Stimulated activated CD4-positive, alpha-beta T cell treated with anti-CD3 and anti-CD28 coated beads, Interleukin-4, amount 100 ng/mL, for 48 hours (primary cell): Measurements from ENCODE around the gene MRPS24.
"Not testable (repeated sequence)": the region's sequence is repeated elsewhere in the genome, so short reads cannot be mapped to it uniquely, and the experiment has no call there.

ENCODE experiments used
- DNase-seq, 2 donors: peaks; one replicate each; pipeline ENCODE4 v3.0.0-alpha.2; 2020; ENCODE audit warnings: low read depth in 2 of 2

MRPS24 gene

DNA sequence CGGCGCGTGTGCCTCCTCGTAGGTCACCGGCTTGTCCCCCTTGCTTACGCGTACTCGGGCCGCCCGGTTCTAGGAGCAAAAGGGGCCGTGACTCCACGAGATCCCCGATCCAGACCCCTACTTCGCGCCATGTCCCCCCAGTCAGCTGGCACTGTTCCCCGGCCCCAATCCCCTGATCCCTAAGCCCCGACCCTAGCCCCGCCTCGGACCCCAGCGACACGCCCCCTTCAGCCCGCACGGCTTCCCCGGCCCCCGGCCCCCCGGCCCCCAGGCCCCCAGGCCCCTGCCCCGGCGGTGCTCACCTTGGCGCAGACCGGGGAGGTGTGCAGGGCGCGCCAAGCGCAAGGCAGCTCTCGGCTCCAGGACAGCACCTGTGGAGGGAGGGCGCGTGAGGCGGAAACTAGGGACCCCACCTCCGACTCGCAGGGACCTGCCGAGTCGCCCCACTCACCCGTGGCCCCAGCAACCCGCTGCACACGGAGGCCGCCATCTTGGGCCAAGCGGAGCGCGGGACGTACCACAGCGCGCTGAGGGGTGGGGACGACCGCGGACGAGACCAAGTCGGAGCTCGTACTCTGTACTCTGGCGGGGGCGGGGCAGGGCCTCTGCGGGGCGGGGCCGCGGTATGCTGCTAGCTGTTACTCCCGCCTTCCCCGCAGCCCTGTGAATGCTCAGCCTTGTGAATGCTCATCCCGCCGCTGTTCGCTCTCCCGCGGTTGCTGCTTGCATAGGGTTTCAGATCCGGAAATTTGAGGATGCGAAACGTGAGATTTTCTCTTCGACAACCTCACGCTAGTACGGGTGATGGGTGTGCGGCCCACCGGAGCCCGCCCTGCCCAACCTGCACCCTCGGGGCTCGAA is at the start of gene MRPS24:
Gene MRPS24 (minus strand): TSS at position 512 of the 861 bp plus-strand sequence. CDS start 22 bp downstream, at position 490.
- peak; percentile 96 to 97 for DNase-seq

DNA sequence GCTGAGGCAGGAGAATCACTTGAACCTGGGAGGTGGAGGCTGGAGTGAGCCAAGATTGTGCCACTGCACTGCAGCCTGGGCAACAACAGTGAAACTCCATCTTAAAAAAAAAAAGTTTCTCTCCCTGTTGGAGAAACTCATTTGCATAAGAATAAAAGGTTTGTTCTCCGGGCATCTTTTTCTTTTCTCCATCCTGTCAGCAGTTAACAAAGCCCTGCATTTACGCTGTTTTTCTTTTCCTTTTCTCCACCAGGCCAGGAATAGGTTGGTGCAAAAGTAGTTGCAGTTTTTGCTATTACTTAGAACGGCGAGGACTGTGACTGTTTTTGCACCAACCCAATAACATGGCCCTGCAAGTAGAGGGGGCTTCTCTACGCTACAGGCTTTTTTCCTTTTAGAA is 46.6 kb upstream of the MRPS24 start:
- no peak for DNase-seq

DNA sequence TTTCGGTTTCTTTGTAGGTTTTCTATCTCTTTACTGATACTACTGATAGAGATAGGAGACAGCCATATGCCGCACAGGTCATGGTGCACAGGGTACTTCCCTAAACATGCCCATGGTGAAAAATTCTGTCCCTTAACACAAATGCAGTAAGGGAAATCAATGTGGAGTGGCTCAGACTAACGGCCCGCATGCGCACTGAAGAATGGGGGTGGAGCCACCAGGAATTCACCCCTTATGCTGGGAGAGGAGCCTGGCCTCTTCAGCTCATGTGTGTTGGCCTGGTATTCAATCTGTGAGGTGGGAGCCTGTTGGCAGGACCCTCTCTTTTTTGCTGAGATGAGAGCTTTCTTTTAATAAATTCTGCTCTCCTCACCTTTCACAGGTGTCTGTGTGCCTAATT is 45.5 kb upstream of the MRPS24 start:
- DNase-seq = no peak

DNA sequence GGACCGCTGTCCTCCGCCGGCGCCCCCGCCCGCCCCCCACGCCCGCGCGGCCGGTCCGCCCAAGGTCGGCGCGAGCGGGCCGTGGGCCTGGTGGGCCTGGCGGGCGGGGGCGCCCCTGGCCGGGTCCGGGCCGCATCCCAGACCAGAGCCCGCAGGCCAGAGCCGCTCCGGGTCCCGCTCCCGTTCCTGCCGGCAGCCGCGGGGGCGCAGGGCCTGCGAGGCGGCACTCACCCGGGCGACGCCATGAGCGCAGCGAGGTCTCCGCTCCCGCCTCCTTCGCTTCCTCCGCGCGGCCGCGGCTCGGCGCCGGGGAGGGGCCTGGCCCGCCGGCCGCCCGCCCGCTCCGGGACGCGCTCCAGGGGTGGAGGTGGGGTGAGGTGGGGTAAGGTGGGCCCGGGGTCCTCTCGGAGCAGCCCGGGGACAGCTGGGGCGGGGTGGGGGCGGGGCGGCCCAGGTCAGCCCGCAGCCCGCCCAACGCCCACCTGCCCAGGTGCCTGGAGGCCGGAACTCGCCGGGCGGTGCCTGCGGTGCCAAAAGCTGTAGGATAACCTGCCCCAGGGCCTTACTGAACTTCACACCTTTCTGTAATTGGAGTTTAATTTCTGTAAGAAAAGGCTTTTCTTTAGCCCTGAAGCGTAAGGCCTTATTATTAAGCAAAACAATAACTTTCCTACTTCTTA is 37.2 kb upstream of the MRPS24 start, which contains the start of gene URGCP:
Gene URGCP (minus strand): TSS at position 266 of the 680 bp plus-strand sequence. CDS start 21 bp downstream, at position 245.
- DNase-seq = peak; percentile 44 to 49

DNA sequence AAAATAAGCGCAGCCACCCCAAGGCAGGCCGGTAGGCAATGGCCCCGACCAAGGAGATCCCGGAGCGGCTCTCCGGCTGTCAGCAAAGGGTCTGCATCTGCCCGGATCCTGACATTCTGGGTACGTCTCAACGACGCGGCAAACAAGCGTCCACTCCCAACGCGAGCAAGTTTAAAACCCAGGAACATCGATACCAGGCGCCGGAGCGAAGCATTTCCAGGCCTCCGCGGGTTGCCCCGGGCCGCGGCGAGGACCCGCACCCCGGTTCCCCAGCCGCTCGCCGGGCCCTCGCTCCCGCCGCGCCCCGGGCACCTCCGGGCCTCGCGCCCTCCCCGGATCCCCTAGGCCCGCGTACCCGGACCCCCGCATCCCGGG is 36.6 kb upstream of the MRPS24 start:
- no peak for DNase-seq

DNA sequence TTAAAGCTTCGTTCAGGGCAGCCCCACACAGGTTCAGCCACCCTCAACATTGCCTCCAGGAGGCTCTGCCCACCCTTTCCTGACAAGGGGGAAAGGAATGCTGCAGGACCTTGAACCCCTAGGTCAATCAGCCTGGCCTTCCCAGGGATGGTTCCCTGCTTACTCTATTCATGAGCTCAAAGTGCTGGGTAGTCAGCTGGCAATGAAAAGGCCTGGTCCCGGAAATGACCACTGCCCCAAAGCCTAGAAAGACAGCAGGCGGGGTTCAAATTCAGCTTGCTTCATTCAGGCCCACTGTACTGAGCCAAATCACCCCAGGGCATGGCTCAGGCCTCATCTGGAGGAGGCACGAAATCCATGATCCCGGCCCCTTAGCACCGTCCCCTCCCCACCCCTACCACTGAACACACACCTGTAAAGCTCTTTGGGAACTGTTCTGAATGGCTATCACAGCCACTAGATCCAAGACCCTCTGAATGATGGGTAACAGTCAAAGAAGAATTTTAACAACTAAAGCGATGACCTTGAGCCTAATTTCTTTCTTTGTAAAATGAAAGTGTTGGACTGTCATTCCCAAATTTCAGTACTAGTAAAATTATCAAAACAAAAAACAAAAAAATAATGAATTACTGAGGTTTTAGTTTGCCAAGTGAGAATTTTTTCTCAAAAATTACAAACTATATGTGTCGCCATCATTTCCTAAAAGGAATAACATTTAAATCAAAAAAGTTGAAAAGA is 36.1 kb upstream of the MRPS24 start:
- DNase-seq = no peak

GRCh38 chr7:43904533-43905208 is 35.4 kb upstream of the MRPS24 start:
- no peak for DNase-seq

DNA sequence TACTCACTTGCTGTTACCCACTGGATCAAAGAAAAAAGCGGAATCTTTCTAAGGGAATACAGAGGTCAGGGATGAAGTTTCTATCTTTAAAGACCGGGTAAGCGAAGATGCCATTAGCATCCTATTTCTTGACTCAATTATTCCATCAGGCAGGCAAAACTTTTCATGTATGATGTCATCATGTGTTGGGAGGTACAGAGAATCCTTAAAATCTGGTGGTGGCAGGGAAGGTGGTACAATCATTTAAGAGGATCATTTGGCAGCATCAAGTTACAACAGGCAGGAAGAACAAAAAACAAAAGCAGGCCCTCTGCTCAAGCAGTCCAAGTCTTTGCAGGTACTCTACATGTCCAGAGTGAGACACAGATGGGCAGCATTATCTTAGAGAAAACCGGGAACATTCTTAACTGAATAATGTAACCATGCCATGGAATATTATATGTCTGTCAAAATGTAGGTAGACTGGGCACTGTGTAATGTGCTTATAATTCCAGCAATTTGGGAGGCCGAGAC is 33.3 kb upstream of the MRPS24 start:
- no peak for DNase-seq

DNA sequence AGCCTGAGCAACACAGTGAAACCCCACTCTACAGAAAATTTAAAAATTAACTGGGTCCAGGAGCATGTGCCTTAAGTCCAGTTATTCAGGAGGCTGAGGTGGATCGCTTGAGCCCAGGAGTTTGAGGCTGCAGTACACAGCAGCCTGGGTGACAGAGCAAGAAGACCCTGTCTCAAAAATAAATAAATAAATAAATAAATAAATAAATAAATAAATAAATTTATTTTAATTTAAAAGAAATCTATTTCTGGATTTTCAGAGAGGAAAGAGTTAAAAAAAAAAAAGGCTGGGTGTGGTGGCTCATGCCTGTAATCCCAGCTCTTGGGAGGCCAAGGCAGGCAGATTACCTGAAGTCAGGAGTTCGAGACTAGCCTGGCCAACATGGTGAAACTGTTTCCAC is 29.3 kb upstream of the MRPS24 start:
- DNase-seq = not testable (repeated sequence)

DNA sequence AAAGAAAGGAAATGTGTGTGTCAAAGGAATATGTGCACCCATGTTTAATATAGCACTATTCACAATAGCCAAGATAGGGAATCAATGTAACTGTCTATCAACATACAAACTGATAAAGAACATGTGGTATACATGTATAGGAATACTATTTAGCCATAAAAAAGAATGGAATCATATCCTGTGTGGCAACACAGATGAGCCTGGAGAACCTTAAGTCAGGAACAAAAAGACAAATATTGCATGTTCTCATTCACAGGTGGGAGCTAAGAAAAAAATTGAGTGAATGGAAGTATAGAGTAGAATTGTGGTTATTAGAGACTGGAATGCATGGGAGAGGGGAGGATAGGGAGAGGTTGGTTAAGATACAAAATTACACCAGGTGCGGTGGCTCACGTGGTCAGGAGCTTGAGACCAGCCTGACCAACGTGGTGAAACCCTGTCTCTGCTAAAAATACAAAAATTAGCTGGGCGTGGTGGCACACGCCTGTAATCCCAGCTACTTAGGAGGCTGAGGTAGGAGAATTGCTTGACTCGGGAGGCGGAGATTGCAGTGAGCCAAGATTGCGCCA is 26.6 kb upstream of the MRPS24 start:
- DNase-seq = no peak

DNA sequence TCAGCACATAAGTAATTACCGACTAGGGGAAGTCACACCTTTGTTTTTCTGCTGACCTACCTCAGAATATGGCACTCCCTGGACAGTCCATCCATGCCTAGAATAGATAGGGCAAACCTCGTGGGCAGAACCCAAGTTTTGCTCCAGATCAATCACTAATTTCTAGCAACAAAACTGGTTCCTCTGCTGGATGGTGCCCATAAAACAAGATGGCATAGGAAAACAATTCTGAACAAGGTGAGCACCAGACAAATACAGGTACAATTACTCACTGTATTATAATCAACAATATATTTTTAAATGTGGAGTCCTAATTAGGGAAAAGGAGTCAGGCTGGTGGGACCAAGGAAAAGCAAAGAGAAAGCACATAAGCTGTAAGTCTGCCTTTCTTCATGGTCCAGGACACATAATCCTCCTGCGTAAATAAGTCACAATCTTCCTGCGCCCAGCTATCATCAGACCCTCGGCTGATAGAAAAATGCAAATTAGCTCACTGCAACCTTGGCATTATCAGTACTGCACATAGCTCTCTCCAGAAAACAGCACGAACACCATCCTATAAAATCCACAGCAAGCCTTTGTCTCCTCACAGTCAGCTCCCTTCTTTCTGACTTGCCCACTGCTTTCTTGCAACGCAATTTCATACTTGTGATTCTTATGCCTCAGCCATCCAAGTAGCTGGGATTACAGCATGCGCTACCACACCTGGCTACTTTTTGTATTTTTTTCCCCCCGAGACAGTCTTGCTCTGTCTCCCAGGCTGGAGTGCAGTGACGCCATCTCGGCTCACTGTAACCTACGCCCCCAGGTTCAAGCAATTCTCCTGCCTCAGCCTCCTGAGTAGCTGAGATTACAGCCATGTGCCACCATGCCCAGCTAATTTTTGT is 22.0 kb upstream of the MRPS24 start:
- no peak for DNase-seq

DNA sequence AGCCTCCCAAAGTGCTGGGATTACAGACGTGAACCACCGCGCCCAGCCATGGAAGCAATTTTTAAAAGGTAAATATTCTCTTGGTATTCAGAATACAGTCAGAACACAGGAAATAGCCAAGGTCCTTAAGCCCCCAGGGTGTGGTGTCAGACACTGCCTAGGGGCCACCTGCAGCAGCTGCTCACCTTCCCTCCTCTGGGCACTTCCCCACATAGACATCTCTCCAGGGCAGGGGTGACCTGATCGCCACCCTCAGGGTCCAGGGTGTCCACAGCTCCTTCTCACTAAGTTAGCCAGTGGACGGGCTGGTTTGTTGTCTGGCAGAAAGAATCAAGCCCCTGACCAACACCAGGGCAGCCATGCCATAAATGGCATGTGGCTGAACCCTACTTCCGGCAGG is 21.2 kb upstream of the MRPS24 start:
- DNase-seq = no peak

DNA sequence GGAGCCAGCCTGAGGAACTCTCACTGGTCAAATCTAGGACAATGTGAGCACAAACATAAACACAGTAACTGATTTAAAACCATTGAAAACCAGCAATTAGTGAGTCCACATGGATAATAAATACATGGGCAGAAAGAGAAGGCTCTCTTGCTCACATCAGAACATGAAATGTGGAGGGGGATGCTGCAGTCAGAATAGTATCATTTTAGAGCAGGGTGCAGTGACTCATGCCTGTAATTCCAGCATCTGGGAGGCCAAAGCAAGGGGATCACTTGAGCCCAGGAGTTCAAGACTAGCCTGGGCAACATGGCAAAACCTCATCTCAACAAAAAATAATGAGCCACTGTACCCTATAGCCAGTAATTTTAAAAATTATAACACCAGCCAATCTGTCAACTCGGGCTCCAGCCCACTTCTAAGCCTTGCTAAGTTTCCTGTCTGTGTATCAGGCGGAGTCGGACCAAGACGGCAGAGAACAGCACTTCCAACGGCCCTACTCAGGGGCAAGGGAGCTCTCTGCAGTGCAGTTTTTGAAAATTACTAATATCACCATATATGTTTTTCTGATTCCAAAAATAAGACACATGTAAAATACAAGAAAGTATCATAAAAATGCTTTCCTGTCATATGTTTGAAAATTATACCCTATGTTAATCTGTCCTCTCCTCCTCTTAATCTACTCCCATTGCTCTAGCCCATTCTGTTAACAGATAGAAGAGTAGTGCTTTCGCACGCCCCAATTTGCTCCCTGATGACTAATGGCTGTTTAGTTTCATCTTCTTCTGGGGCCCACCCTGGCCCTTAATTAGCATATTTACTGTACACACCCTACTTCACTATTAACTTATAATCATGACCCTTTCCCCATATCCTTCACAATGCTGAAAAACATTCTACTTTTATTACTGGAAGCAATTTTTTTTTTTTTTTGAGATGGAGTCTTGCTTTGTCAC is 20.0 kb upstream of the MRPS24 start:
- no peak for DNase-seq

- DNase-seq = no peak
Observed at GRCh38 chr7:43884617-43885016, 15.3 kb upstream of the MRPS24 start.

DNA sequence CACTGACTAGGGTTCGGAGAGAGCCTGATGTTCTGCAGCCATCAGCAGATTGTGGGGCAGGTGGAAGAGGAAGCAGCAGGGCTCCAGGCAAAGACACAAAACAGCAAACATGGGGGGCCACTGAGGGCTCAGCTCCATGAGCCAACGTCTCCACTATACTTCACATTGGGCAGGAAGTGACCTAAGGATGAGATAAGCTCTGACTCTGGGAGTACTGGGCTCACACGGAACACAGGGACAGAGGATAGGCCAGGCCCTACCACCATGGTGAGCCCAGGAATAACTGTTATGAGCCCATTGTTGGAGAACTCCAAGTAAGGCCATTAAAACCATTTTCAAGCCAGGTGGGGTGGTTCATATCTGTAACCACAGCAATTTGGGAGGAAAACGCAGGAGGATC is 14.9 kb upstream of the MRPS24 start:
- DNase-seq = no peak

GRCh38 chr7:43880596-43880995 is 11.3 kb upstream of the MRPS24 start:
- no peak for DNase-seq

DNA sequence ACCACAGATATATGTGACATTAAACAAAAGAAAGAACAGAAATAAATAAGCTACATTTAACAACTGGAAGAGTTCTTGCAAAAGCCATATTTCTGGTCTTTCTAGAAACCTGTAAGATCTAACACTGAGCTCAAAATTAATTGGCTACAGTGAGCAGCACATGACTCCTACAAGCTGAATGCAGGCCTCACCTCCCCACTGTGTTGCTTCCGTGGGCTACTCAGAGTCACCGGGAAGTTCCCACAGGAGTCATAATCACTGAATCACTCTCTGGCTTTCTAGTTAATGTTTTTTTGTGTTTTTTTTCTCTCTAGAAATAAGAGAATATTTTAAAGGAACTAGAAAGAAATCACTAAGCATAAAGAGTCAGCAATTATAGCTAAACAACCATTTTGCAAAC is 10.2 kb upstream of the MRPS24 start:
- DNase-seq = no peak

DNA sequence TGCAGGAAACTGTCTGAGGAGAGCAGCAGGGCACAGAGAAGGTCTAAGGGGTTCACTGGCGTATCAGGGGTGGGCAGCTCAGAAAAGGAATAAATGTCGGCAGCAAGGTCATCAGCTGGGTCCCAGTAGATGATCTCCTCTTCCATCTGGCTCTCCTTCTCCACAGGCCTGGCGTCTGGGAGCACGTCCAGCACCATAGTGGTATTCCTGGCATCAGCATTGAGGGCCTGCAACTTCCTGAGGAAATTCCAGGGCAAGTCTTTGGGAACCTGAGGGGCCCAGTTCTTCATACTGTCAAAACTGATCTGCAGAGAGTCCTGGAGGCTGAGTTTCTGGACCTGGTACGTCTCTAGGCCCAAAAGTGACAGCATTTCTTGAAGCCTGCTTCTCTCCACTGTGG is 9.6 kb upstream of the MRPS24 start:
- no peak for DNase-seq
